K562 (cell line): ENCODE results near the gene IKBKE. TPM values are rescaled to one million over a fixed set of nuclear protein-coding genes. Genes with fewer than 3 reads are reported as not detected.

ENCODE experiments used
- ARHGAP35 ChIP-seq: fragments of 450-650 bp; IDR thresholded peaks from 2 replicates; pipeline ENCODE4 v1.6.1; 2018; ENCODE audit not compliant: partially characterized antibody
- BCOR ChIP-seq: fragments of 450-650 bp; IDR thresholded peaks from 2 replicates; pipeline ENCODE4 v1.6.1; 2016
- FOS ChIP-seq: IDR thresholded peaks from 3 replicates; pipeline ENCODE4 v1.6.1; 2011; ENCODE audit not compliant: insufficient read length; ENCODE audit errors: extremely low read depth
- FOXM1 ChIP-seq, 2 experiments: fragments of 450-650 bp in 1 of 2; sonication (generic) in 1 of 2; formaldehyde crosslinking in 1 of 2; IDR thresholded peaks; 2 replicates each; pipeline versions ENCODE4 v1.6.1 to v1.9.0; 2017 to 2022; ENCODE audit warnings: low read depth in 2 of 2, mild to moderate bottlenecking in 2 of 2, missing genetic modification reagents in 1 of 2, moderate library complexity in 1 of 2
- GATAD2B ChIP-seq: fragments of 450-650 bp; IDR thresholded peaks from 2 replicates; pipeline ENCODE4 v1.6.1; 2017; ENCODE audit warnings: mild to moderate bottlenecking, borderline replicate concordance
- ID3 ChIP-seq, 2 experiments: fragments of 250-450 bp in 1 of 2; fragments of 450-650 bp in 1 of 2; sonication (Bioruptor Pico) in 1 of 2; IDR thresholded peaks; 2 replicates each; pipeline versions ENCODE4 v1.6.1 to v1.8.0; 2016 to 2021; ENCODE audit warnings: mild to moderate bottlenecking in 2 of 2, moderate library complexity in 2 of 2, missing compliant biosample characterization in 1 of 2, missing genetic modification characterization in 1 of 2
- L3MBTL2 ChIP-seq: fragments of 450-650 bp; IDR thresholded peaks from 2 replicates; pipeline ENCODE4 v1.6.1; 2016; ENCODE audit warnings: mild to moderate bottlenecking, moderate library complexity
- MEF2A ChIP-seq: IDR thresholded peaks from 2 replicates; pipeline ENCODE4 v1.6.1; 2011; ENCODE audit warnings: low read depth, mild to moderate bottlenecking, low read length, moderate library complexity; ENCODE audit not compliant: control insufficient read depth
- NBN ChIP-seq: fragments of 450-650 bp; IDR thresholded peaks from 2 replicates; pipeline ENCODE4 v1.6.1; 2016; ENCODE audit warnings: low read depth, mild to moderate bottlenecking
- NFYB ChIP-seq: IDR thresholded peaks from 2 replicates; pipeline ENCODE4 v1.6.1; 2011; ENCODE audit warnings: mild to moderate bottlenecking, moderate library complexity; ENCODE audit not compliant: insufficient read length; ENCODE audit errors: extremely low read depth
- PTRF ChIP-seq: fragments of 450-650 bp; IDR thresholded peaks from 2 replicates; pipeline ENCODE4 v1.6.1; 2016; ENCODE audit warnings: mild to moderate bottlenecking, missing genetic modification characterization, missing compliant biosample characterization
- TAF15 ChIP-seq: fragments of 200-400 bp; formaldehyde crosslinking; IDR thresholded peaks from 2 replicates; pipeline ENCODE4 v1.6.1; 2017; ENCODE audit warnings: mild to moderate bottlenecking, low read depth, low read length, moderate library complexity
- TSC22D4 ChIP-seq: fragments of 450-650 bp; IDR thresholded peaks from 2 replicates; pipeline ENCODE4 v1.6.1; 2016; ENCODE audit warnings: missing genetic modification characterization, missing biosample characterization, control low read depth
- ZNF589 ChIP-seq: fragments of 200-800 bp; sonication (Bioruptor generic); IDR thresholded peaks from 2 replicates; pipeline ENCODE4 v1.6.1; 2016; ENCODE audit warnings: low read depth, missing genetic modification characterization, missing compliant biosample characterization
- polyA plus RNA-seq, 8 experiments: library from polyadenylated mRNA; depleted of rRNA in 4 of 8; stranded (reverse) in 5 of 8; unstranded in 3 of 8; fragments of >200 nt; fragmentation: Nextera tagmentation in 2 of 8; fragmentation: Illumina TruSeq in 1 of 8; extraction: Ambion mirVana in 2 of 8; extraction: Trizol in 1 of 8; gene quantifications; 2 replicates each; pipeline versions ENCODE4 v1.2.1 to v1.2.3, GENCODE V29; 2011 to 2014; ENCODE audit warnings: inconsistent platforms in 1 of 8, missing spikeins in 1 of 8
- total RNA-seq, 7 experiments: library from RNA; depleted of rRNA in 6 of 7; stranded (reverse); fragments of >200 nt in 6 of 7; fragmentation: Illumina TruSeq in 2 of 7; extraction: Trizol in 2 of 7; gene quantifications; 2 replicates each; pipeline versions ENCODE4 v1.2.1 to v1.2.3, GENCODE V29; 2011 to 2021; ENCODE audit warnings: low replicate concordance in 1 of 7
- TF ChIP-seq, protein P1 (sequence below), 2 experiments: fragments of 450-650 bp in 1 of 2; sonication (generic) in 1 of 2; formaldehyde crosslinking in 1 of 2; IDR thresholded peaks; 2 replicates each; pipeline versions ENCODE4 v1.7.1 to v1.9.0; 2016 to 2022; ENCODE audit warnings: inconsistent platforms in 1 of 2, mild to moderate bottlenecking in 1 of 2, missing genetic modification reagents in 1 of 2
- TF ChIP-seq, protein P2 (sequence below): fragments of 450-650 bp; formaldehyde crosslinking; IDR thresholded peaks from 2 replicates; pipeline ENCODE4 v1.4.0; 2020; ENCODE audit warnings: mild to moderate bottlenecking, moderate library complexity

IKBKE gene
- total and polyA plus RNA-seq, 9 of the 15 experiments (the other 6 are each of a cell fraction or from before 2014, with no cell fraction given), result 2.3 to 9.0 (median 4.8) TPM

DNA sequence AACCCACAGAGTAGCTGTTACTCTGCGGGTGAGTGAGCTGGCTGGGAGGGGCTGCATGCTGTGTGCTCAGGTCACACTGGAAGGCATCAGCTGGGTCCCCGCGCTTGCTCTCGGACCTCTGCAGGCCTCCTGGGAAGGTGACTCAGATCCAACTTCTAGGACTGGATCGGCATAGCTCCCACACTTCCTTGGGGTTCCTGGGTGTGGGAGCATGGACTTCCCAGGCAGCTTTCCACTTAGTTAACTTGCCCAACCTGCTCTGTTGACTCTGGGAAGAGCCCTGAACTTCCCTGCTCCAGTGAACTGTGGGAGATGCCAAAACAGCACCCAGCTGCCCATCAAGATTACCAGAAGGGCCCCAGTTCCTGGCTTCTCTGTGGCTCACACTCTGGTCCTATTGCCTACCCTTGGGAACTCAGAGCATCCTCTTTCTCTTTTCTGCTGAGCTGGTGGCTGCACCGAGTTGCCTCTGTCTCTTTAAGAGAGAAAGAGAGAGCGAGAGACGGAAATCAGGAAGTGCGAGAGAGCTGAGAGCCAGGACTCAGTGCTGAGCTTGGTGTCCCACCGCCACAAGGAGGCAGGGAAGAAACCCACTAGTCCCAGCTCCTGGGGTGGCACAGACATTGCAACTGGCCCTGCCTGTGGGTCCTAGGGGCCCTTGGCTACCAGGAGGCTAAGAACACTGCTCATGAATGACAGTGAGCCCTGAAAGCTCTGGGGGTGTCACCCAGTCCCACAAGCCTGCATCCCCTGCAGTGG is at the start of gene IKBKE (continued):
- TF ChIP-seq ID3 (CRISPR knock-in tag; IDR thresholded peaks at IDR 0.05), result no peak
- peak; percentile 17 for TF ChIP-seq ID3 (tag; IDR thresholded peaks at IDR 0.05)
- TF ChIP-seq, protein P1, sequence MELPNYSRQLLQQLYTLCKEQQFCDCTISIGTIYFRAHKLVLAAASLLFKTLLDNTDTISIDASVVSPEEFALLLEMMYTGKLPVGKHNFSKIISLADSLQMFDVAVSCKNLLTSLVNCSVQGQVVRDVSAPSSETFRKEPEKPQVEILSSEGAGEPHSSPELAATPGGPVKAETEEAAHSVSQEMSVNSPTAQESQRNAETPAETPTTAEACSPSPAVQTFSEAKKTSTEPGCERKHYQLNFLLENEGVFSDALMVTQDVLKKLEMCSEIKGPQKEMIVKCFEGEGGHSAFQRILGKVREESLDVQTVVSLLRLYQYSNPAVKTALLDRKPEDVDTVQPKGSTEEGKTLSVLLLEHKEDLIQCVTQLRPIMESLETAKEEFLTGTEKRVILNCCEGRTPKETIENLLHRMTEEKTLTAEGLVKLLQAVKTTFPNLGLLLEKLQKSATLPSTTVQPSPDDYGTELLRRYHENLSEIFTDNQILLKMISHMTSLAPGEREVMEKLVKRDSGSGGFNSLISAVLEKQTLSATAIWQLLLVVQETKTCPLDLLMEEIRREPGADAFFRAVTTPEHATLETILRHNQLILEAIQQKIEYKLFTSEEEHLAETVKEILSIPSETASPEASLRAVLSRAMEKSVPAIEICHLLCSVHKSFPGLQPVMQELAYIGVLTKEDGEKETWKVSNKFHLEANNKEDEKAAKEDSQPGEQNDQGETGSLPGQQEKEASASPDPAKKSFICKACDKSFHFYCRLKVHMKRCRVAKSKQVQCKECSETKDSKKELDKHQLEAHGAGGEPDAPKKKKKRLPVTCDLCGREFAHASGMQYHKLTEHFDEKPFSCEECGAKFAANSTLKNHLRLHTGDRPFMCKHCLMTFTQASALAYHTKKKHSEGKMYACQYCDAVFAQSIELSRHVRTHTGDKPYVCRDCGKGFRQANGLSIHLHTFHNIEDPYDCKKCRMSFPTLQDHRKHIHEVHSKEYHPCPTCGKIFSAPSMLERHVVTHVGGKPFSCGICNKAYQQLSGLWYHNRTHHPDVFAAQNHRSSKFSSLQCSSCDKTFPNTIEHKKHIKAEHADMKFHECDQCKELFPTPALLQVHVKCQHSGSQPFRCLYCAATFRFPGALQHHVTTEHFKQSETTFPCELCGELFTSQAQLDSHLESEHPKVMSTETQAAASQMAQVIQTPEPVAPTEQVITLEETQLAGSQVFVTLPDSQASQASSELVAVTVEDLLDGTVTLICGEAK (IDR thresholded peaks at IDR 0.05), result peak; percentile 32; the same call in 1 of the 2 replicates
- TF ChIP-seq, protein P1 (CRISPR knock-in tag; IDR thresholded peaks at IDR 0.05), result no peak
- TF ChIP-seq NFYB, result no peak
- no peak; the same call in 1 of the 2 replicates for TF ChIP-seq L3MBTL2
- TF ChIP-seq, protein P2, sequence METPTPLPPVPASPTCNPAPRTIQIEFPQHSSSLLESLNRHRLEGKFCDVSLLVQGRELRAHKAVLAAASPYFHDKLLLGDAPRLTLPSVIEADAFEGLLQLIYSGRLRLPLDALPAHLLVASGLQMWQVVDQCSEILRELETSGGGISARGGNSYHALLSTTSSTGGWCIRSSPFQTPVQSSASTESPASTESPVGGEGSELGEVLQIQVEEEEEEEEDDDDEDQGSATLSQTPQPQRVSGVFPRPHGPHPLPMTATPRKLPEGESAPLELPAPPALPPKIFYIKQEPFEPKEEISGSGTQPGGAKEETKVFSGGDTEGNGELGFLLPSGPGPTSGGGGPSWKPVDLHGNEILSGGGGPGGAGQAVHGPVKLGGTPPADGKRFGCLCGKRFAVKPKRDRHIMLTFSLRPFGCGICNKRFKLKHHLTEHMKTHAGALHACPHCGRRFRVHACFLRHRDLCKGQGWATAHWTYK (CRISPR knock-in tag), result no peak
- no peak for TF ChIP-seq PTRF (tag)
- TF ChIP-seq FOS, result no peak
- TF ChIP-seq FOXM1 (IDR thresholded peaks at IDR 0.05; ENCODE audit: low read depth), result peak; percentile 45; the same call in 1 of the 2 replicates
- no peak for TF ChIP-seq FOXM1 (CRISPR knock-in tag; IDR thresholded peaks at IDR 0.05; ENCODE audit: low read depth)
- no peak for TF ChIP-seq ZNF589
- TF ChIP-seq ARHGAP35, result no peak
- TF ChIP-seq NBN, result no peak
- no peak for TF ChIP-seq BCOR
- no peak for TF ChIP-seq GATAD2B
- no peak for TF ChIP-seq MEF2A
- no peak for TF ChIP-seq TAF15
- TF ChIP-seq TSC22D4 (tag), result no peak
